ENCODE measurements around the gene MYO18A.
"Not testable (repeated sequence)": the region's sequence is repeated elsewhere in the genome, so short reads cannot be mapped to it uniquely, and the experiment has no call there.

Gene MYO18A

DNA sequence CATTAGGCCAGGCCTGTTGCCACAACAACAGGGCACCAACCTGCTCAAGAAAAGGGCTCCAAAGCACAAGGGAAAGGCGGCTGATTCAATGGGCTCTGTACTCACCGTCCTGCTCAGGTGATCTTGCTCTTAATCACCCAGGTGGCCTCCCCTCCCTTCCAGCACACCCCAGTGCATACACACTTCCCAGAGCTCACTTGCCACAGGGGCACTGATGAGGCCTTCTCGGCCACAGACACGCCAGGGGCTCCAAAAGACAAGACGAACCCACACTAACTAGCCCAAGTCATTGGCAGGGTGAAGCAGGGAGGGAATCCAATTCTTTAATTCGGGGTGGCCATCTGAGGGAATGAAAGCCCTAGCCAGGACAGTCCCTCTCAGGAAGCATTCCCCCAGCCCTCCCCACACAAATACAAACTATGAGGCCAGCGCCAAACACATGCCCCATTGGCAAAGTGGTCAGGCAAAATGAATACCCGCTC is 1.4 kb downstream of the MYO18A start:
- Mint-ChIP-seq H3K36me3 (ENCODE audit: low read depth) (no peaks in the 10 kb centered on the region), H3K27ac (no peak overlapping the region), H3K9me3 (no peaks in the 10 kb centered on the region), H3K4me1 (ENCODE audit: low read depth) (peaks cover 35% of the 10 kb centered on the region), H3K4me3 (peak overlapping the region; percentile 51), H3K27me3 (peaks cover 7% of the 10 kb centered on the region)

DNA sequence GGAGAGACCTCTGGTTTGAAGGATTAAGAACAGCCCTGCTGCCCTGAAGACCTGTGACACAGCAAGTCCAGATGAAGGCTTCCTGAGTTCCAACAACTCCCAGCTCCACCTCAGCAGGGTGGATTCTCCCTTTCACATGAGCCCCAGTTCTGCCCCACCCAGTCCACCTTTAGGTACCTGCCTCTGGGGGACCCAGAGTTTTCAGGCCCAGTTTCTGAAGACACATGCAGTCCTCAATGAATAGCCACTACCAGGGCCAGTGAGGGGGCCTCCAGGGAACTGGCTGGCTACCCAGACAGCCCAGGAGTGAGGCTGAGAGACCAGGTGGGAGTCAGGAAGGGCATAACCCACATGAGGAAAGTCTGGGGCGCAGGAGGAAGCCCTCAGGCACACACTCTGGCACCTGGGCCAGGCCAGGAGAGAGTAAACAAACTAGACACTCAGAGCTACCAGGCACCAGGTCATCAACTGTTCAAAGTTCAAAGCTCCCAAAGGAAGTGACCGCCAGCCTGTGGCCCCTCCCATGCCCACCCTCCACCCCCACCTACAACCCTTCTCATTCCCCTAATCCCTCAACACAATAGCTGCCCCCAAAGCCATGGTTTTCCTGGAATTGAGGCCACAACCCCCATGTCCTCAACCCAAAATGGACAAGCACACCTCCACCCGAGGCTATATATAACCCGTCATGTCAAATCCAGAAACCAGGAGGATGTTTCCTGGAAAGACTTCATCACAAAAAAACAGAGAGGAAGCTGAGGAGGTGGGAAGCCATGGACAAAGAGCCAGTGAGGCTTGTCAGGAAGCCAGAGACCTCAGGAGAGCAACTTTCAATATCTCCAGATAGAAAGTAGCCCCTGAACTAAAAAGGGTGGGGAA is 2.1 kb downstream of the MYO18A start:
- H3K27ac Mint-ChIP-seq, result no peak overlapping the region
- peaks cover 7% of the 10 kb centered on the region for H3K27me3 Mint-ChIP-seq
- no peaks in the 10 kb centered on the region for H3K9me3 Mint-ChIP-seq
- H3K4me1 Mint-ChIP-seq (ENCODE audit: low read depth), result peaks cover 35% of the 10 kb centered on the region
- no peak overlapping the region for H3K4me3 Mint-ChIP-seq
- no peaks in the 10 kb centered on the region for H3K36me3 Mint-ChIP-seq (ENCODE audit: low read depth)

GRCh38 chr17:29177541-29177870 is 2.7 kb downstream of the MYO18A start:
- Mint-ChIP-seq H3K36me3 (ENCODE audit: low read depth) (no peaks in the 10 kb centered on the region), H3K4me3 (peak overlapping the region; percentile 80), H3K27me3 (peaks cover 7% of the 10 kb centered on the region), H3K9me3 (no peaks in the 10 kb centered on the region), H3K4me1 (ENCODE audit: low read depth) (peaks cover 35% of the 10 kb centered on the region), H3K27ac (peak overlapping the region; percentile 89)

DNA sequence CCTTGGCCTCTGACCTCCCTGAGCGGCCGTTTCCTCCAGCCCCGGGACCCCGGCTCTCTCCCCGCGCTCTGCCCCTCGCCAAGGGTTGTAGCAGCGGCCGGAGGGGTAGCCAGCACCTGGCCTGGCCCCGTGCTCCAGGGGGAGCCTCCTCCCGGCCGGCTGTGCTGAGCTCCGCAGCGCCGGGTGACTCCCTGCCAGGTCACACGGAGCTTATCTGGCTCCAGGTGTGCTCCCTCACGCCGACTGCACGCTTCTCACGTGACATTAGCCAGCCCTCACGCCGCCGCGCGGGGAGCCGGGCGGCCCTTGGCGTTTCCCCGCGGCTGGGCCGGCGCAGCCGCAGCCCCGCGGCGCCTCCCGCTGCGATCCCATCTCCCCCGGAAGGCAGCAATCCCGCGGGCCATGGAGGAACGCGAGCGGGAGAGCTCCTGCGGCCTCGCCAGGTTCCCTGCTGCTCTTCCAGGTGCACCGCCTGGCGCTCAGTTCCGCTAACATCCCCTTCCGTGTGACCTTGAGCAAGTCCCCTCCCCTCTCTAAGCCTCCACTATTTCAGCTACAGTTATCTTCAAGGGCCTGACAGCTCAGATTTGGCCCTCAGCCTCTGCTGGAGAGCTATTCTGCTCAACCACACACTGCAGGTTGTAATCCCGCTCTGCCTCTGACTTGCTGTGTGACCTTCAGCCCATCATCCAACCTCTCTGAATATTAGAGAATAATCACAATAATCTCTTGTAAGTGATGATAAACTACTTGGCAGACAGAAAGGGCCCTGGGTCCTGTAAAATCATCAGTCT is 3.4 kb downstream of the MYO18A start:
- Mint-ChIP-seq H3K4me1 (ENCODE audit: low read depth) (peaks cover 35% of the 10 kb centered on the region), H3K4me3 (peak overlapping the region; percentile 80), H3K9me3 (no peaks in the 10 kb centered on the region), H3K27ac (peak overlapping the region; percentile 89), H3K36me3 (ENCODE audit: low read depth) (no peaks in the 10 kb centered on the region), H3K27me3 (peaks cover 7% of the 10 kb centered on the region)

- Mint-ChIP-seq H3K27ac (no peak overlapping the region), H3K36me3 (ENCODE audit: low read depth) (no peaks in the 10 kb centered on the region), H3K4me1 (ENCODE audit: low read depth) (peaks cover 27% of the 10 kb centered on the region), H3K27me3 (no peaks in the 10 kb centered on the region), H3K4me3 (no peak overlapping the region), H3K9me3 (no peaks in the 10 kb centered on the region)
Observed at GRCh38 chr17:29175349-29175748, 4.8 kb downstream of the MYO18A start.

DNA sequence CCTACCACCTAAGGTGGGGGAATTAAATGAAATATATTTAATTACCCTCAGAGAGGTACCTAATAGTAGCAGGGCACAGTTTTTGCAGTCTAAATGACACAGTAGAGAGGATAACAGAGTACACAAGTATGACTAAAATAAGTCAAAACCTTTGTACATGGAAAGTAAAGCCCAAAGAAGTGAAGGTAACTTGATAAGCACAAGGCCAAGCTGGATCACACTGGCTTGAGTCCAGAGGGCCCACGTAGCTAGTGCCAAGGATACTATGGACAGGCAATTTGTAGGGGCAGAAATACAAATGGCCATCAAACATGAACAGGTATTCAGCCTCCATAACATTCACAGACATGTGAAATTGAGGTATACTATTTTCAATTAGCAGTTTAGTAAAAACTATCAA is 7.6 kb downstream of the MYO18A start:
- Mint-ChIP-seq H3K27ac (no peak overlapping the region), H3K27me3 (no peaks in the 10 kb centered on the region), H3K36me3 (ENCODE audit: low read depth) (no peaks in the 10 kb centered on the region), H3K4me3 (no peak overlapping the region), H3K9me3 (no peaks in the 10 kb centered on the region), H3K4me1 (ENCODE audit: low read depth) (peaks cover 13% of the 10 kb centered on the region)

DNA sequence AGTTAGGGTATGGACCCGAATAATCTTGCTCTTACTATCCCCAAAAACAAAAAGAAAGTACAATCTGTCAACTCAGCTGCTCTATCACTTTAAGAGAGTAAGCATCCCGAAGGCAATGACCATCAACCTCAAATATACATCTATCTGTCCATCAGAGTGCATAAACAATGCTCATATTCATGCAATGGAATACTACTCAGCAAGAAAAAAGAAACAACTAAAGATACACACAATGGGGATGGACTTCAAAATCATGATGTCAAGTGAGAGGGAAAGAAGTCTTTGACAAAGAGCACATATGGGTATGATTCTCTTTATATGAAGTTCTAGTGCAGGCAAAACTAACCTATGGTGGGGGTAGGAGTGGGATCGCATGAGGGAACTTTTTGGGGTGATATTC is 9.5 kb downstream of the MYO18A start:
- no peaks in the 10 kb centered on the region for H3K9me3 Mint-ChIP-seq
- no peaks in the 10 kb centered on the region for H3K36me3 Mint-ChIP-seq (ENCODE audit: low read depth)
- no peak overlapping the region for H3K4me3 Mint-ChIP-seq
- no peaks in the 10 kb centered on the region for H3K27me3 Mint-ChIP-seq
- H3K27ac Mint-ChIP-seq, result no peak overlapping the region
- H3K4me1 Mint-ChIP-seq (ENCODE audit: low read depth), result no peaks in the 10 kb centered on the region

DNA sequence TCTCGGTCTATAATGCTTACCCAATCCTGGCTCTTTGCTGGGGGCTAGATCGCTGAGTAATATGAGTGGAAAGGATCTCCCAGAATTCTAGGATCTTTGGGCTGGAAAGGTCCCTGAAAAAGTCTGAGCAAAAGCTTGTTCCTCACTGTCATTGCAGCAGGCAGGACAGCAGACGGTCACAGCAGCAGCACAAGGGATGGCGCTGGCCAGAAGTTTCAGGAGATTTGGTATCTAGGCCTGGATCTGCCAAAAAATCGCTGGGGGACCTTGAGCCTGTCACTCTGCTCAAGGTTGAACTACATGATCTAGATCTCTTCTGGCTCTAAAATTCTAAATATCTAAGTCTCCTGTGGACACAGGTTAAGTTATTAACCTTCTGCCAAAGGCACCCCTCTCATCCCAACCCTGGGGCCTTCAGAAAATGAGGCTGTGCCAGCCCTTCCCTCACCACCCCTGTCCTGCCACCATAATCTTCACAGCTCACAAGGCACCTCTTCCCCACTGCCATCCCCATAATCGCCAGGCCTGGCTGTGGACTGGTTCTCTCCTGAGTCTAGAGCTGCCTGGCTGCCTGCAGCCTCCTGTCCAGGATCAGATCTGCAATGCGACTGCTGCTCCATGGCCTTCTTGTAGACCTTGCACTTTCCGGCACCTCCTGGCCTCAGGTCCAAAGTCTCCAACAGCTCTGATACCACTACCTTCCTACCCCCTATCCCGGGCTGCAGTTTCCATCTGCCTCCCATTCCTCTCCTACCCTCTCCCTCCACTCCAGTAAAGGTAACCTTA is 10.2 kb downstream of the MYO18A start:
- Mint-ChIP-seq H3K4me1 (ENCODE audit: low read depth) (no peaks in the 10 kb centered on the region), H3K27me3 (no peaks in the 10 kb centered on the region), H3K4me3 (no peak overlapping the region), H3K27ac (no peak overlapping the region), H3K36me3 (ENCODE audit: low read depth) (no peaks in the 10 kb centered on the region), H3K9me3 (no peaks in the 10 kb centered on the region)

DNA sequence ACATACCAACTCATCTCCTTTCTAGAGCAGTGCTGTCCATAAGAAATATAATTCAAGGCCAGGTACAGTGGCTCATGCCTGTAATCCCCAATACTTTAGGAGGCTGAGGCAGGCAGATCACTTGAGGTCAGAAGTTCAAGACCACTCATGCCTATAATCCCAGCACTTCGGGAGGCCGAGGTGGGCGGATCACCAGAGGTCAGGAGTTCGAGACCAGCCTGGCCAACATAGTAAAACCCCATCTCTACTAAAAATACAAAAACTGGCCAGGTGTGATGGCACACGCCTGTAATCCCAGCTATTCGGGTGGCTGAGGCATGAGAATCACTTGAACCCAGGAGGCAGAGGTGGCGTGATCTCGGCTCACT is 11.5 kb downstream of the MYO18A start:
- H3K27ac Mint-ChIP-seq; H3K9me3 Mint-ChIP-seq; H3K4me1 Mint-ChIP-seq (ENCODE audit: low read depth); H3K36me3 Mint-ChIP-seq (ENCODE audit: low read depth); H3K4me3 Mint-ChIP-seq; H3K27me3 Mint-ChIP-seq: not testable (repeated sequence)

- H3K36me3 Mint-ChIP-seq (ENCODE audit: low read depth), result no peaks in the 10 kb centered on the region
- no peak overlapping the region for H3K4me3 Mint-ChIP-seq
- no peaks in the 10 kb centered on the region for H3K4me1 Mint-ChIP-seq (ENCODE audit: low read depth)
- H3K27me3 Mint-ChIP-seq, result no peaks in the 10 kb centered on the region
- no peak overlapping the region for H3K27ac Mint-ChIP-seq
- H3K9me3 Mint-ChIP-seq, result no peaks in the 10 kb centered on the region
Observed at GRCh38 chr17:29168079-29168758, 12.0 kb downstream of the MYO18A start.

GRCh38 chr17:29167393-29168078 is 12.7 kb downstream of the MYO18A start:
- Mint-ChIP-seq H3K27ac (no peak overlapping the region), H3K27me3 (no peaks in the 10 kb centered on the region), H3K4me3 (no peak overlapping the region), H3K36me3 (ENCODE audit: low read depth) (no peaks in the 10 kb centered on the region), H3K9me3 (no peaks in the 10 kb centered on the region), H3K4me1 (ENCODE audit: low read depth) (no peaks in the 10 kb centered on the region)

DNA sequence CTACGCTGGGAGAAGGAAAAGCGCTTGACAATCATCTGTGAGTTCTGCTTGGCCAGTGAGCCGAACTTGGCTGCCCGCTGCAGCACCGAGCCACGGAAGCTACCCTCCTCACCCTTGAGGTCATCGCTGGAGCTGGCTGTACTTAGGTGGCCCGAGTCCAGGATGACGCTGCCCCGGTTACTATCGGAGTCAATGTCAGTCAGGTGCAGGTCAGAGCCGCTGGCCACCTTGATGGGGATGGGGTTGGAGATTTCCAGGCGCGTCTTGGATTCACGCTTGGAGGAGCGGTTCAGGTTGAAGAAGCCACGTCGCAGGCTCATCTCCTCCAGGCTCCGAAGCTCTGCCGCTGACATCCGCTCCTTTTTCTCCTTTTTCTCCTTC is 13.7 kb downstream of the MYO18A start:
- Mint-ChIP-seq H3K27me3 (no peaks in the 10 kb centered on the region), H3K4me3 (no peak overlapping the region), H3K36me3 (ENCODE audit: low read depth) (no peaks in the 10 kb centered on the region), H3K4me1 (ENCODE audit: low read depth) (no peaks in the 10 kb centered on the region), H3K9me3 (no peaks in the 10 kb centered on the region), H3K27ac (no peak overlapping the region)

- Mint-ChIP-seq H3K4me3 (no peak overlapping the region), H3K4me1 (ENCODE audit: low read depth) (no peaks in the 10 kb centered on the region), H3K9me3 (no peaks in the 10 kb centered on the region), H3K27me3 (no peaks in the 10 kb centered on the region), H3K27ac (no peak overlapping the region), H3K36me3 (ENCODE audit: low read depth) (no peaks in the 10 kb centered on the region)
Observed at GRCh38 chr17:29165800-29166506, 14.2 kb downstream of the MYO18A start.

DNA sequence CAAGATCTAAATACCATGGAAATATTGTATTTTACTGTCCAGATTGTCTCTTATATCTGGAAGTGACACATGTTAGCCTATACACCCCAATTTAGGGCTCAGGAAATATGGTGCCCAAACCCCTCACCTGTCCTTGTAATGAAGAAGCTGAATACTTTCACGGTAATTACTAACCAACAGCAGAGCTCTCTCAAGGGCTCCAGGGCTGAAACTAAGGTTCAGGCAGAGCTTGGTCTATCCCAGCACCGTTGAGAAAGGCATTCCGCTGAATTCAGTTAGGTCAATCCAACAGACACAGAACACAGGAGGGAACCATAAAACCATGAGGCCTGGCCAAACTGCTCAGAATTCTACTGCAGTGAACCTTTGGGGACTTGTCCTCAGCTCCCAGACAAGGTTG is 14.9 kb downstream of the MYO18A start:
- H3K9me3 Mint-ChIP-seq, result no peaks in the 10 kb centered on the region
- no peak overlapping the region for H3K27ac Mint-ChIP-seq
- H3K27me3 Mint-ChIP-seq, result no peaks in the 10 kb centered on the region
- no peak overlapping the region for H3K4me3 Mint-ChIP-seq
- no peaks in the 10 kb centered on the region for H3K36me3 Mint-ChIP-seq (ENCODE audit: low read depth)
- H3K4me1 Mint-ChIP-seq (ENCODE audit: low read depth), result no peaks in the 10 kb centered on the region

Measured in stimulated activated naive CD8-positive, alpha-beta T cell treated with anti-CD3 and anti-CD28 coated beads, Interleukin-15, Interleukin-2, amounts not matched to agents 100 ng/mL and 50 ng/mL, for 24 hours (primary cell).